NCI-H2081 treated with DMSO at 0.1 percent for 48 hours (cell line): ENCODE results near the gene PCSK5.
"Not testable (repeated sequence)": the region's sequence is repeated elsewhere in the genome, so short reads cannot be mapped to it uniquely, and the experiment has no call there.

Source experiments
- DNase-seq: peaks from one replicate; lab custom pipeline; 2025; lab: John Stamatoyannopoulos, UW

Gene PCSK5

GRCh38 chr9:76255781-76256455 lies 365.4 kb downstream of the PCSK5 start:
- no peak for DNase-seq

GRCh38 chr9:76257311-76257710 lies 366.8 kb downstream of the PCSK5 start:
- DNase-seq, result no peak

- peak; percentile 42 for DNase-seq
These were observed 376.3 kb downstream of the PCSK5 start for GRCh38 chr9:76266649-76267283.

- no peak for DNase-seq
These were observed 376.8 kb downstream of the PCSK5 start for GRCh38 chr9:76267284-76267652.

GRCh38 chr9:76269789-76270188 lies 379.3 kb downstream of the PCSK5 start:
- no peak for DNase-seq

- no peak for DNase-seq
These were observed 381.3 kb downstream of the PCSK5 start for GRCh38 chr9:76271755-76272154.

GRCh38 chr9:76289042-76289441 lies 398.6 kb downstream of the PCSK5 start:
- no peak for DNase-seq

- DNase-seq, result no peak
These were observed 399.2 kb downstream of the PCSK5 start for GRCh38 chr9:76289703-76290102.

GRCh38 chr9:76290555-76290954 lies 400.1 kb downstream of the PCSK5 start:
- DNase-seq, result no peak

GRCh38 chr9:76292246-76292645 lies 401.8 kb downstream of the PCSK5 start:
- no peak for DNase-seq

GRCh38 chr9:76292658-76293057 lies 402.2 kb downstream of the PCSK5 start:
- DNase-seq, result no peak

GRCh38 chr9:76294301-76294700 lies 403.8 kb downstream of the PCSK5 start:
- no peak for DNase-seq

- DNase-seq, result no peak
These were observed 406.3 kb downstream of the PCSK5 start for GRCh38 chr9:76296561-76297310.

GRCh38 chr9:76297721-76298239 lies 407.3 kb downstream of the PCSK5 start:
- no peak for DNase-seq

GRCh38 chr9:76298521-76299144 lies 408.2 kb downstream of the PCSK5 start:
- DNase-seq, result no peak

- DNase-seq, result no peak
These were observed 412.1 kb downstream of the PCSK5 start for GRCh38 chr9:76302543-76302942.

GRCh38 chr9:76302947-76303550 lies 412.6 kb downstream of the PCSK5 start:
- peak; percentile 20 for DNase-seq

- not testable (repeated sequence) for DNase-seq
These were observed 416.6 kb downstream of the PCSK5 start for GRCh38 chr9:76307047-76307446.

GRCh38 chr9:76310577-76310976 lies 420.1 kb downstream of the PCSK5 start:
- no peak for DNase-seq

GRCh38 chr9:76310991-76311390 lies 420.5 kb downstream of the PCSK5 start:
- DNase-seq, result no peak

GRCh38 chr9:76311537-76311936 lies 421.1 kb downstream of the PCSK5 start:
- no peak for DNase-seq

GRCh38 chr9:76313771-76314170 lies 423.3 kb downstream of the PCSK5 start:
- DNase-seq, result no peak
